Renal pelvis (tissue), 4 donors: ENCODE measurements around the gene AMER3. TPM values are rescaled to one million over a fixed set of nuclear protein-coding genes. Genes with fewer than 3 reads are reported as not detected.
A peak's percentile ranks its signal among the peaks of the same experiment; 100 is the strongest.

Experiments
- DNase-seq: peaks from one replicate; pipeline ENCODE4 v3.0.0-alpha.2; 2013
- polyA plus RNA-seq, 3 donors: library from polyadenylated mRNA; unstranded; fragments of 120-200 nt; gene quantifications; one replicate each; pipeline ENCODE4 v1.2.1, GENCODE V29; 2013; ENCODE audit not compliant: insufficient read length in 3 of 3

AMER3 gene
- polyA plus RNA-seq, 3 donors = 0.03 TPM; not detected in 2

DNA sequence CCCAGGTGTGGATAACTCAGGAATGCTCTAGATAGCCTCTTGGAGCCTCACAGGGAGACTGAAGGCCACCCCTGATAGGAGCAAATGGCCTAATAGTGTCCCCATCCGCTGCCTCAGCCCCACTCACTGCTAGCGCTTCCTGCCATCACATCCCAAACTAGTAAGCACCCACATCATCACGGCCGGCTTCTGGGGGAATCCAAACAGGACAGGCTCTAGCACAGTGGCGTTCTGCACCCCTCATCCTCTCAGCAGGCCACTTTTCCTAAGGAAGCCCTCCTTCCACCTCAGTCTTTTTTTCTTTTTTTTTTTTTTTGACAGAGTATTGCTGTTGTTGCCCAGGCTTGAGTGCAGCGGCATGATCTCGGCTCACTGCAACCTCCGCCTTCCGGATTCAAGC is 6.3 kb upstream of the AMER3 start:
- no peak for DNase-seq

DNA sequence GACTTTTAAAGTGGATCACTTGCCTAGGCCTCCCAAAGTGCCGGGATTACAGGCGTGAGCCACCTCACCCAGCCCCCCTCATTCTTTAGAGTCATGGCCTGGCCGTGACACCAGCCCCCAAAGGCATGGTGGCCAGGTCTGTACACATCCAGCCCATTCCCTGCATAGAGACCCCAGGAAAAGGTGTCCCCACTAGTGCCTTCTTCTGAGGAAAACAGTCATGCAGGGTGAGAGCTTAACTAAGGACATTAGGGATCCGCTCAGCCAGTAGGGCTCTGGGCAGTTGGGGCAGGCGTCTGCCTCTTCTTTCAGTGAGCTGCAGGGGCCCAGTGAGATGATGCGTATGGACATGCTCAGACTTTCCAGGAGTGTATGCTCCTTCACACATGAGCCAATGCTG is 5.7 kb upstream of the AMER3 start:
- DNase-seq = no peak

DNA sequence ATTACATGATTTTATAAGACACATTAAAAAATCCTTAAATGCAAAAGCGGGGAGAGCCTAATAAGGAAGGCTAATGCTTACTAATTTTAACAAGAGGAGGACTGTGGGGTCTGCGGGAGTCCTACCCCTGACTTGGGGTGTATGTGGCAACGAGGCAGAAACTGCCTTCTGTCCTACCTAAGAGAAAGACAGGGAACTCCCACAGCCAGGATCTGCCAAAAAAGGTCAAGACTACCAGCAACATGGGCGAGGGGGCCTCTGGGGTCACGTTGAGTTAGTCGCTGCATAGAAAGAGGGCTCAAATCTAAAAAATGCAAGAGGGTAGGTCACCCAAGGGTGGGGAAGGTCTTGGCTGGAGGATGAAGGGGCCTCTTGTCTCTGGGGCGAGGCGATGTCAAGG is 529 bp upstream of the AMER3 start:
- no peak for DNase-seq

DNA sequence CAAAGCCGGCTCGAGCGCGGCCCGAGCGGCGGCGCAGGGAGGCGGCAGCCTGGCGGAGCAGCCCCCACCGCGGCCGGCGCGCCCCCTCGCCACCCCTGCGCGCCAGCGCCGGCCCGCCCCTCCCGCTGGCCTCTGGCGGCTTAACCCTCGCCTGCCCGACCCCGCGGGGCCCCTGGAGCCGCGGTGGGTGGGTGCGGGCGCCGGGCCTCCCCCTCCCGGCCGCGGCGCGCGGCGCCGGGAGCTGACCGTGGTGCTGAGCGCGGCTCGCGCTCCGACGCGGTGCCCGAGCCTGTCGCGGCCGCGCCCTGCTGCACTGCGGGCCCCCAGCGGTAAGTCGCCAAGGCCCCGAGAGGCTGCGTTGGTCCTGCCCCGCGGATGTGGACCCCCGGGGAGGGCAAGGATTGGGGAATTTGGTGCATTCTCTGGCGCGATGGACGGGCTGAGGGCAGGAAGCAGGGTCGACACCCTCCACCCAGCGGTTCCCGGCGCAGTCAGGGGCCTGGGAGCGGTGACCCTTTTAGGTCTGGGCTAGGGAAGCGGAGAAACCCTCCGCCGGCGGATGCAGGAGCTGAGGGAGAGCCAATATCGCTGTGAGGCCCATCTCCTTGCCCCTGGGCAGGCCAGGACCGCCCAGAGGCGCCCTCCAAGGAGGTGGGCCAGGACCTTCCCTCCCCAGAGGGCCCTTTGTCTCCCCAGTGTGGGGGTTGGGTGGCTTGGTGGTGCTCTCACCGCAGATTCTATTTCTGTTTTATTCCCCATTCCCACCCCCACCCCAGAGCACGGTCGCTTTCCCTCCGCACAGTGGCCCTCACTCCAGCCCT is 923 bp downstream of the AMER3 start:
- DNase-seq = peak; percentile 55

DNA sequence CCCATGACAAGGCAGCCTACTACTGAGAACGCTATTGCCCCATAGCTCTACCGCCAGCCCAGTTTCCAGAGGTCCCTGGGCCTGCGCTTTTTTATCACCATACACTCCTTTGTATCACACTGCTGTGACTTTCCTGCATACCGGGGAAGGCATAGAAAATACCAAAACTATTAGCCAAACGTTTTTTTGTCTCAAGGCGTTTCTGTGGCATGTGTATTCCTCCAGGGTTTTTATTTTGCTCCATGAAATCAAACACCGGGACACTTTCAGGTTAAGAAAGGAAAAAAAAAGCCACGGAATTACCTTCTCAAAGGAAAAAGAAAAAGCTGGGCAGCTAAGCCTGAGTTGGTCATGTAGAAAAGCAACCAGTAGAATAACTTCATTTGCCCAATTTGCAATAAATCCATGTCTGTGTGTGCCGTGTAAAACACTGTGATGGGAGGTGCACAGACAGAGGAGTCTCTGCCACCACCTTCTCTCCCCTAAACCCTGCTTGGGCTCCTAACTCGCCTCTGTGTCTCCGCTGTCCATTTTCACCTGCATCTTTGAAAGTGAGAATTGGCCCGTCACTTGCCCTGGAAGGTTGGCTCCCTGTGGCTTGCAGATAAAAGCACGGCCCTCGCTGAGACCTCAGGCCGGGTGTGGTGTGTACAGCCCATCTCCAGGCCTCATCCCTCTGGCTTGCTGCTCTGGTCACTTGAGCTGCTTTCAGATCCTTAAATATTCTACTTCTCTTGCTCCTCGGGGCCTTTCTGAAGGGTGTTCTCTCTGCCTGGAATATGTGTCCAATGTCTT is 1.7 kb downstream of the AMER3 start:
- no peak for DNase-seq

DNA sequence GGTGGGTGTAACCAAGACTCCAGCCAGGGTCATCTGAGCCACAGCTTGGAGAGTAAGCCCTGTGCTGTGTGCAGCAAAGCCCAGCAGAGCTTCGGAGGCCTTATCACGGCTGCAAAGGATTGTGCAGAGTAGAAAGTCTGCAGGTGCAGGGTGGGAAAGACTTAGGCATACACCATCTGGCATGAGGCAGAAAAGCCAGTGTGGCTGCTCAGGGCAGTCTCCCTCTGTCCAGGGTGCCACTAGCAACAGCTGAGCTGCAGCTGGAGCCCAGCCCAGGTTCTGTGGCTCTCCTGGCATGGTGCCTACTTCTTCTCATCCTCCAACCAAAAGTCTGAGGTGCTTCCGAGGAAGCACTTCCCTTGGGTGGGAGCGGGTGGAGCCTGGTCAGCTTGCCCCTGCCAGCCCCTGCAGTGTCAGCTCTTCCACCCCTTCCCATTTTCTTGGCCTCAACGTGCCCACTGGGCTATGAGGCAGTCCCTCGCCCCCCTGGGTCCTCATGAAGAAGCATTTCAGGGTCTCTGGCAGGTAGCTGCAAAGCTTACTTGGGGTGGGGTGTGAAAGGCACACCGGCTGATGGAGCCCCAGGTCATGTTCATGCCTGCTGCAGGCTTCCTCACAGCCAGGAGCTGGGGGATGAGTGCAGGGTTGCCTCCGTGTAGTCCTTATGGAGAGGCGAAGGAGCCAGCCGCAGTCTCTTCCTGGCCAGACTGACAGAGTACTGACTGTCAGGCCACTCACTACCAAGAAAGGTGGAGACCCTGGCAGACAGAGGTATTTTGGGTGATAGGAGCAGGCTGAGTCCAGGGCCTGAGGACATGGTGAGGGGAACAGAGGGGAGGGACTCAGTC is 4.8 kb downstream of the AMER3 start:
- no peak for DNase-seq

DNA sequence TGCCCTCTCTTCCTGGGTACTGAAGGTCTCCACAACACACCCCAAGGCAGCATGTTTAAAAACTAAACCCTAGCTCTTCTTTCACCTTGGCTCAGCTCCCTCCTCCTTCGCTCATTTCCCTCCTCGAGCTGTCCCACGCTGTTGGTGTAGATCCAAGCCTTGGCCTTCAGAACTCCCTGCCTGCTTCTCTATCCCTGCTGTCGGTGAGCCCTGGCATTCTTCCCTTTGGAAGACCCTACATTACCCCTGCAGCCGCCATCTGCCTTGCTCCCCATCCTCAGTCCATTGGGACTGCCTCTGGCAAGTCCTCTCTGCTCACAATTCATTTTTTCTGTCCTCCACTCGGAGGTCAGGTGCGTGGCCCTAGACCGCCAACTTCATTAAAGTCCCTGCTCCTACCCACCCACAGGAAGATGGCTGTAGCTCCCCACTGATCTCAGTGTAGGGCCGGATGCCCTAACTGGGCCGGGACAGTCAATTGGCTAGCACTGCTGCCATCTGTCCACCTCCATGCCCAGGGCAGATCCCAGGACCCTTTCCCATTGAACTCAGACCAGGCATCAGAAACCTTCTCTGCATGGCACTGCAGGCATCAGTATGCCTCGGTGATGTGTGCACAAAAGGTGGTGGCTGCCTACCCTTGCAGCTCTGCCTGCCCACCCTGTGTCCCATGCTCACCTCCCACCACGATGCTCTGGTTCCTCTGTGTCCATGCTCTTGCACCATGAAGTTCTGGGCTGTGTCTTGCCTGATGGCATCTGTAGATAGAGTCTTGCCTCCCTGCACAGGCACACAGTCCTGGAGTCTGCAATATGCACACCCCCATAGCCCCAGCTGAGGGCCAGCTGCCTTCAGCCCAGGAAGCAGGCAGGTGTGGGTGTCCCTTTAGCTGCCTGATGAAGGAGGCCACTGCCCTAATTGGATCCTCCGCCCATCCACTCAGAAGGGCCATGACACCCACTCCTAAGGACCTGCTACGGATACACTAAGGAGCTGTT is 5.7 kb downstream of the AMER3 start:
- DNase-seq = no peak

DNA sequence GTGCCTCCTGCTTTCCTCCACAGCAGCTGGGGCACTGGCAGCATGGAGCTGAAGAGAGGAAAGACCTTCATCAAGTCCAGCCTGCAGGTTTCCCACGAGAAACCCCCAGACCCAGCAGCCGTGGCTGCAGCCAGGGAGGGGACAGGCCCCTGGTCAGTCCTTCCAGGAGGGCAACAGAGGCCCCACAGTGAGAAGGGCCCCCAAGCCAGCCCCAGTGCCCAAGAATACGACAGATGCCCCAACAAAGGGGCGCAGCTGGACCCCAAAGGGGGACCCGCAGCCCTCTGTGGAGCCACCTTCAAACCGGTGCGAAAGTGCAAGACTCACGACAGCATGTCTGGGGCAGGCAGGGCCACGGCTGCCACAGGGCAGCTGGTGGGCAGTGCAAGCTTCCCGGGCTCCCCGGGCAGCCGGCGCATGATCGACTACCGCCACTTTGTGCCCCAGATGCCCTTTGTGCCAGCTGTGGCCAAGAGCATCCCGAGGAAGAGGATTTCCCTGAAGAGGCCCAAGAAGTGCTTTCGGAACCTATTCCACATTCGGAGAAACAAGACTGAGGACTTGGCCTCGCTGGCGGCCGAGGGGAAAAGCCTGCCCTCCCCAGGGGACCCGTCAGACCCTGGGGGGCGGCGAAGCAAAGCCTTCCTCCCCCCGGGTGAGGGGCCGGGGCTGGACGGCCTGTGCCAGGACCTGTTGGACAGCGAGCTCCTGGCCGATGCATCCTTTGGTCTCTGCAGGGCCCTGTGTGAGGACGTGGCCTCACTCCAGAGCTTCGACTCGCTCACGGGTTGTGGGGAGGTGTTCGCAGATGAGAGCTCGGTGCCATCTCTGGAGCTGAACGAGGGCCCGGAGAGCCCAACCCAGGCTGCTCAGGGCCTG is 6.9 kb downstream of the AMER3 start:
- DNase-seq = no peak

DNA sequence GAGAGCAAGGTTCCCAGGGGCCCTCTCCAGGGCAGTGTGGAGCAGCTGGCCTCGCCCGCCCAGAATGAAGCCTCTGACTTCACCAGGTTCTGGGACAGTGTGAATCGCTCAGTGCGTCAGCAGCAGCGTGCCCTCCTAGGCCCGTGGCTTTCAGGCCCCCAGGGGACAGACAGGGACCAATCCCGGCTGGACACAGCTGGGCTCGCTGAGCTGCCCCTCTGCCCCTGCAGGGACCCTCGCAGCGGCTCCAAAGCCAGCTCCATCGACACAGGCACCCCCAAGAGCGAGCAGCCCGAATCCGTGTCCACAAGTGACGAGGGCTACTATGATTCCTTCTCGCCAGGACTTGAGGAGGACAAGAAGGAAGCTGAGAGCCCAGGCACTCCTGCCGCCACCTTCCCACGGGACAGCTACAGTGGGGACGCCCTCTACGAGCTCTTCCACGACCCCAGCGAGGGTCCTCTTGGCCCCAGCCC is 7.6 kb downstream of the AMER3 start:
- DNase-seq = no peak

DNA sequence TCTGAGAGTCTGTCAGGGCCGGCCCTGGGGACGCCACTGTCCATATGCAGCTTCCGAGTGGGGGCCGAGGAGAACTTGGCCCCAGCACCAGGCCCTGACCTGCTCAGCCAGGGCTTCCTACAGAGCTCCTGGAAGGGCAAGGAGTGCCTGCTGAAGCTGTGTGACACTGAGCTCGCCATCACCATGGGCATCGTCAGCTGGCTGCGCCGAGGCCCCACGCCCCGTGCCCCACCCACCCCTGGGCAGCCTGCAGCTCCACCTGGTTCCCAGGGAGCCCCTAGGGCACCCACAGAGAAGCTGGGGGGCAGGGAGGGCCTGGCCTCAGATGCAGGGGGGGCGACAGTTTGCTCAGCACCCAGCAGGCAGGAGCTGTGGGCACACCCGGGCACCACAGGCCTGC is 8.1 kb downstream of the AMER3 start:
- DNase-seq = no peak

DNA sequence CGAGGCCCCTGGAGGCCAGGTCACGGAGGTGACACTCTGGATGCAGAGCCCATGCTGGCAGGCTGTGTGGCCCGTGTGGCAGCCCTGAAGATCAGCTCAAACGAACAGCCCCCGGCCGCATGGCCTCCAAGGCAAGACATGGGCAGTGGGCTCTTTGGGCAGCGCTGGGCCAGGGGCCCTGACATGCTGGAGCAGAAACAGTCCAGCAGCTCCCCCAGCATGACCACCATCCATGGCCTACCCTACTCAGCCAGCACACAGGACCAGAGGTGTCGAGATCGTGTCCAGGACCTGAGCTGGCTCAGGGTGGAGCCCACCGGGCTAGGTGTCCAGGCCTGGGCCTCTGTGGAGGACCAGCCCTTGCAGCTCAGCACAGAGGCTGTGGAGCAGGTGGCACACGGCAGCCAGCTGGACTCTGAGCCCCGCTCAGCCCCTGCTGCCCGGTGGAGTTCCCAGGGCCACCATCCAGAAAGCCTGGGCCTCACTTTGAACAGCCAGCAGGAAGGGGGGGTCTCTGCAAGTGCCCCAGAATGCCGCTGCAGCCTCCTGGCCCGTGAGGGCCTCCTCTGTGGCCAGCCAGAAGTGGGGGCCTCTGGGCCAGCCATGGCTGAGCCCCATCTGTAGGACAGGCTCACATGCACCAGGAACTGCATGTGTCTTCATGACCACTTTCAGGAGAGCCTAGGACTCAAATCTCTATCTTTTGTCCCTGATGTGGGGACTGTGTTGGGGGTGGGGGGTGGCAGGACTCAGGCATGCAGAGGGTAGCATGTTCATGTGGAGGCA is 8.9 kb downstream of the AMER3 start:
- no peak for DNase-seq

DNA sequence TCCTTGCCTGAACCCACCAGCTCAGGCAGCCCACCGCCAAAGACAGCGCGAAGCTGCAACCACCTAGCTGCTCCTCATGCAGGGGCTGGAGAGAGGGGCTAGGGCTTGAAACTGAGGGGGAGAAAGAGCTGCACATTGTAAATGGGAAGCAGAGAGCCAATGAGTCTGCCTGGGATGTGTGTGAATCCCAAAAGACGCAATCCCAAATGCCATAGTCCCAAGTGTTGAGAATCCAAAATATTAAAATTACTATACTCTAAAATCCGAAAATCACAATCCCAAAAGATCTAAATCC is 9.4 kb downstream of the AMER3 start:
- no peak for DNase-seq

DNA sequence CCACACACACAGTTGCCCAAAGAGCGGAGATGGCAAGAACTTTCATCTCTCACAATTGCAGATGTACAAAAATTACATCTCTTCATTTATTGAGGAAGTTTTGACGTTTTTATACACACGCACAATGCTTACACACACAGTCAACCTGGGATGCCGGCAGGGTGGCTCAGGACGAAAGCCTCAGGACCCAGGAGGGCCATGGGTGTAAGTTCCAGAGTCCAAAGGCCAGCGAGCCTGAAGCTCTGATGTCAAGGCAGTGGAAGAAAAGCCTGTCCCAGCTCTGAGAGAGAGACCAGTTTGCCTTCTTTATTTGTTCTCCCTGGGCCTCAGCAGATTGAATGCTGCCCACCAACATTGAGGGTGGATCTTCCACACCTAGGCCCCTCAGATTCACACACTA is 10.1 kb downstream of the AMER3 start:
- no peak for DNase-seq

DNA sequence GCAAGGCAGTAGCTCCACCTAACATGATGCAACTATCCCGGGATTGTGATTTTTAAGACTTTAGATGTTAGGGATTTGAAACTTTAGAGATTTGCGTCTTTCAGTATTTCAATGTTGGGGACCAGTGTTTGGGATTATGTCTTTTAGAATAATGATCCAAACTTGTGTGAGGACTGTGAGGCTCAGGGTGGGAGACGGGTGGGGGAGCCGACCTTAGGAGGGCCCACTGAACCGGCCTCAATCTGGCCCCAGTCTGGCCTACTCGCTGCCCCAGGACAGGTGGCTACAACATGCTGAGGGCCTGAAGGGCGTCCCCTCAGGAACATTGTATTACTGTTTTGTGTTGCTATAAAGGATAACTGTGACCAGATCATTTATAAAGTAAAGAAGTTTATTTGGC is 10.7 kb downstream of the AMER3 start:
- DNase-seq = no peak

DNA sequence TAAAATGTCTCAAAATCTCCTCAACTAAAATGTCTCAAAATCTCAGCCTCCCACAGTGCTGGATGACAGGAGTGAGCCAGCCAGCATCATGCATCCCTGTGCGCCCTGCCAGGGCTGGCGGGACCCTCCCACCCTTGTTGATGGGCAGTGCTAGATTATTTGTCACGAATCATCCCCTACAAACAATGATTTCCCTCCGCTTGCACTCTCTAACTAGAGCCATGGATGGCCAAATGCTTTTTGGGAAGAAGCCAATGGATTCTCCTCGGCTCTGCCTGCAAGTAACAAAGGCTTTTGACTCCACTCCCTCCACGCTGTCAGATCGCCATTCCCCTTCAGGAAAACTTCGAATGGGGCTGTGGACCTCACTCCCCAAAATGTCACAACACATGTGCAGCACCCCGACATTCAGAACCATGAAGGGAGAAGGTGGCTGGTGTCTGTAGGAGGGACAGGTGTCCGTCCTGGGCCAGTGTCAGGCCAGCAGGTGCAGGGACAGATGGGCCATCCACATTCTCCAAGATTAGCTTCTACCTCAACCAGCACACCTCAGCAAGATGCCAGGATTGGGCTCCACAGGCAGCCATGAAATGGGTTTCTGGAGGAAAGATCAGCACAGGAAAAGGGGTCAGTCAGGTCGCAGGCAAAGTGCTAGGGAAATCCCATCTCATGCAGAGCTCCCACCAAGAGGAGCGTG is 11.5 kb downstream of the AMER3 start:
- no peak for DNase-seq

DNA sequence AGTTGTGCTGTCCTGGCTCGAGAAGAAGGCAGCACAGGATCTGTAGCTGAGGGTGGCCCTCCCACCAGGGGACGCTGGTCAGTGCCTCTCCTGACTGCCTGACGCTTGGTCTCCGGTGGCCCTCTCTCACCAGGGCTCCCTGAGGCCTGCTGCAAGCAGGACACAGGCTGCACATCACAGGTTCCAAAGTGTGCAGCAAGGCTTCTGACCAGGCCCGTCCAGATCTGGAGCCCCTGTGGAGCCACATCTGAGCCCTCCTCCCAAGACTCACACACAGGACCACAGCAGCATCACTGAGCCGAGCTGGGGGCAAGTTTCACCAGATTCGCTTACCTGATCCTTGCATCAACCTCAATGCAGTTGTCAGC is 12.1 kb downstream of the AMER3 start:
- no peak for DNase-seq

DNA sequence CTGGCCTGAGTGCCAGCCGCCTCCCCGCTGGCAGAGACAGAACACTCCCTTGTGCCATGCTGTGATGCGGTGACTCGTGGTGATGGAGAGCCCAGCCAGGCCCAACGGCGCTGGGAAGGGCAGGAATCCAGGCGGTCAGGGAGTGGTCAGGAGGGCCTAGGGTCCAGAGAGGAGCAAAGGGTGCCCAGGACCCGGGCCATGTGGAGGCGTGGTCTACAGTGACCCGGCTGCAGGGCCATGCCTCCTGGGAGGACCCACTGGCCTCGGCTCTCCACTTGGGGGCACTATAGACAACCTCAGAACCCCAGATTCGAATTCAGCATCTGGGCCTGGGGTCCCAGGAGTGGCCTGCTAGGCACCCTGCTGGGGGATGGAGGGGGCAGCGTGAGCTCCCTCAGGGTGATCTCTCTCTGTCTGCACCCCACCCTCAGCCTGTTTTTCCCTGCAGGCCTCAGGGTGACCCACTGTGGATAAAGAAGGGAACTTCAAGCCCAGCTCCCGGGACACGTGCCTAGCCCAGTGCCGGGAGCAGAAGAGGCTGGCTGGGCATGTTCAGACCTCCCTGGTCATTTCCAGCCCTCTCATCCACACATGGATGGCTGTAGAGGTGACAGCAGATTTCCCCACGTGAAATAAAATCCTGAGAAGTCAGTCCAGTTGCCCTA is 13.0 kb downstream of the AMER3 start:
- DNase-seq = no peak

DNA sequence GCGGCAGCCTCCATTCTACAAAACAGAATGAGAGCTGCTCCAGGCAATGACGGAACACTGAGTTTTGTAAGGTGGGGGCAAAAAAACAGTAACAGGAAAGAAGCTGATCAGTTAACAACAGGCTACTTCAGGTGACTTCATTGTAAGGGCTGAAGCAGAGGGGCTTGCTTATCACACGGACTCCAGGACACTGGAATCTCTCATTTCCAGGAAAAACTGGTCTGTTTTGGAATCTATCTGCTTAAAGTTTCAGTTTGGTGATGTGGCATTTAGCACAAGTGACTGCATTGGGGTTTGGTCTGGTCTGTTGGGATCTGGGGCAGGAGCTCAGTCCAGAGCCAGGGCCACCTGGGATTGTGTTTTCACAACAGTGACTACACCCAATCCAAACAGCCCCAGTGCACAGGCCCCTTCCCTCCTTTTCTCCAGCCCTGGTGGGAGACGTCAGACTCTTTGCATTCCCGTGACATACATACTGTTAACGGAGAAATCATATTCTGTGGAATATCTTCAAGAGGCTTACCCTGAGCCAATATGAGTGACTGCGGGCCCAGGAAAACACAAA is 14.1 kb downstream of the AMER3 start:
- no peak for DNase-seq
